ENCODE measurements around the gene C4BPA.

C4BPA gene

GRCh38 chr1:207084701-207085180 lies 19.3 kb upstream of the C4BPA start:
- no peak overlapping the region for H3K4me3 ChIP-seq (ENCODE audit: low read length)
- no peak for TF ChIP-seq ZNF274 (IDR thresholded peaks at IDR 0.05; ENCODE audit: low read depth, low read length)

GRCh38 chr1:207085887-207086286 lies 18.1 kb upstream of the C4BPA start:
- no peak overlapping the region for H3K4me3 ChIP-seq (ENCODE audit: low read length)
- no peak for TF ChIP-seq ZNF274 (IDR thresholded peaks at IDR 0.05; ENCODE audit: low read depth, low read length)

DNA sequence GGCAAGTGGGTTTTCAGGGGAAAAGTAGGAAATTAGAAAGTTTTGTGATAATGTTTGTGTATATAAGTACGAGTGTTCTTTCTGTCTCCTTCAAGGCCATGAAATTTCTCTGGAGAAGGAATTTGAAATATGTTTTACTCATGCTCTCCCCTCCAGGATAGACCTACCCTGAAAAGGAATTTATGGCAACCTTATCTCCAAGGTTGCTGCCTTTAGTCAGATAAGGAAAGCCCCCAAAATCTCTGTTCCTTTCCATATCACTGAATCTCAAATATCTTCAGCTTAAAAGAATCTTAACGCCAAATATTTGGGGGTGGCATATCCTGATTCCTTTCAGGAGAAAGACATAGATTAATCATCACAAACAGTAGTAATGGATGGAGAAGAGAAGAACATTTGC lies 15.9 kb upstream of the C4BPA start:
- no peak for TF ChIP-seq ZNF274 (IDR thresholded peaks at IDR 0.05; ENCODE audit: low read depth, low read length)
- no peak overlapping the region for H3K4me3 ChIP-seq (ENCODE audit: low read length)

- TF ChIP-seq ZNF274 (IDR thresholded peaks at IDR 0.05; ENCODE audit: low read depth, low read length) = no peak
- H3K4me3 ChIP-seq (ENCODE audit: low read length) = peak within 1 kb of the TSS; percentile 77; the same call in 1 of the 2 replicates
These were observed 15.1 kb upstream of the C4BPA start, which contains the start of gene C4BPB for GRCh38 chr1:207088701-207089626. C4BPB (plus strand) TSS chr1:207088860; CDS start chr1:207089532, 672 bp downstream.

DNA sequence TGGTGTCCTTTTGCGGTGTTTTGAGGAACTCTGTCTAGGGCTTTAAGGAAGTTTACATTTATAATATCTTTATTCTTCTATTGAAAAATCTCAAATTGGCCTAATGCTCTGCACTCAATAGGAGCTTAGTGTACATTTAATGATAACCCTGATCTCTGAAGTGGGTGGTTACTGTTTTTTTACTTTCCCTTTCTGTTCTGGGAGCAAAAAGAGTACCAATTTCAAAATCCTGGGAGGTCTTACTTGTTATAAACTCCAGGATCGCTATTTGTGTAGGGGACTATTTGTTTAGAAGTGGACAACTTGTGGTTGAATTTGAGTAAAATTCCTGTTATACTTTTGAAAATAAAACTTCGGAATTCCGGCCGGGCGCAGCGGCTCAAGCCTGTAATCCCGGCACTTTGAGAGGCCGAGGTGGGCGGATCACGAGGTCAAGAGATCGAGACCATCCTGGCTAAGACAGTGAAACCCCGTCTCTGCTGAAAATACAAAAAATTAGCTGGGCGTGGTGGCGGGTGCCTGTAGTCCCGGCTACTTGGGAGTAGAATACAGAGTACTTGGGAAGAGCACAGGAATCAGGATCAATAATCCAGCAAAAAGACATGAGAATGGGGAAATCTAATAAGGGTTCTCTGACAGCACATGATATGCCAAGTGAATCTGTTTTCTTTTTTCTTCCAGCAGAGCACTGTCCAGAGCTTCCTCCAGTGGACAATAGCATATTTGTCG lies 14.2 kb upstream of the C4BPA start:
- peak overlapping the region; percentile 77; the same call in 1 of the 2 replicates for H3K4me3 ChIP-seq (ENCODE audit: low read length)

DNA sequence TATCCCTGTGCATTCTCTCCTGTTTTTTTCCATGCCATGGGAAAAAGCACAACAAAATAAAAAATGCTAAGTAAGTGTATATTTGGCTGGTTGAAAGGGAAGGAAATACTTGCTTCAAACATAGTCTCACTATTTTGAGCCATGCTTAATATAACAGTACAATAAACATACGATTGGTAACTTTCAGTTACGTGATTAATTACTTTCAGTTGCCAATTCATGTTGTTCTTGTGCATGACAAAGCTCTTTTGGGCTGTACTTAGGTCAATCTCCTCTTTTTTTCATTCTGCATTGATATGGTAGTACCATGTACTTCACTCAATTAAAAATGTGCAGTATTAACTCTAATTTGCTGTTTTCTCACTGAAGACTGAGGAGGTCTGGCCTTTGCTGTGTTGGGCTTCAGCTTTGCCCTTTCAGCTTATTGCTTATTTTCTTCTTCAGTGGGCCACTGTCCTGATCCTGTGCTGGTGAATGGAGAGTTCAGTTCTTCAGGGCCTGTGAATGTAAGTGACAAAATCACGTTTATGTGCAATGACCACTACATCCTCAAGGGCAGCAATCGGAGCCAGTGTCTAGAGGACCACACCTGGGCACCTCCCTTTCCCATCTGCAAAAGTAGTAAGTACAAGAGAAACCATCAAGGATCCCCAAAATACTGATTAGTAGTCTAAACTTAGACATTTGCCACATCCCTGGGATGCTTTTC lies 12.7 kb upstream of the C4BPA start:
- H3K4me3 ChIP-seq (ENCODE audit: low read length) = no peak overlapping the region
- TF ChIP-seq ZNF274 (IDR thresholded peaks at IDR 0.05; ENCODE audit: low read depth, low read length) = no peak

More for the DNA sequence above, 14.2 kb upstream of the C4BPA start:
- no peak for TF ChIP-seq ZNF274 (IDR thresholded peaks at IDR 0.05; ENCODE audit: low read depth, low read length)

- no peak for TF ChIP-seq ZNF274 (IDR thresholded peaks at IDR 0.05; ENCODE audit: low read depth, low read length)
- H3K4me3 ChIP-seq (ENCODE audit: low read length) = no peak overlapping the region
These were observed 10.1 kb upstream of the C4BPA start for GRCh38 chr1:207093944-207094343.

- TF ChIP-seq ZNF274 (IDR thresholded peaks at IDR 0.05; ENCODE audit: low read depth, low read length) = no peak
- H3K4me3 ChIP-seq (ENCODE audit: low read length) = no peak overlapping the region
These were observed 6.1 kb upstream of the C4BPA start for GRCh38 chr1:207097871-207098324.

DNA sequence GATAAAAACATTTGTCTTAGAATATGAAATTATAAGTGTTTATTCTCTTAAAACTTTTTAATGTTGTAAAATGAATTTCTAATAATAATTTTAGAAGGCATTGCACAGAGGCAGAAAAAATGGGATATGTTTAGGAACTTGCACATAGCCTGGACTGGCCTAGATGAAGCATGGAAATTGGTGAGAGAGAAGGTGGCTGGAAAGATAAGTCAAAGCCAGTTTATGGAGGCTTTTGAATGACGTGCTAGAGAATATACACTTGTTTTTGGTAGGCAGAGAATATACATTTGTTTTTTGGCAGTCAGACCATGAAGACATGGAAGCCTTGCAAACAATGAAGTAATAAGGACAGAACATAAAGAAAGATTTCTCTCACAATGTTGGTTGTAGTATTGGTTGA lies 2.3 kb upstream of the C4BPA start:
- no peak overlapping the region for H3K4me3 ChIP-seq (ENCODE audit: low read length)
- TF ChIP-seq ZNF274 (IDR thresholded peaks at IDR 0.05; ENCODE audit: low read depth, low read length) = no peak

DNA sequence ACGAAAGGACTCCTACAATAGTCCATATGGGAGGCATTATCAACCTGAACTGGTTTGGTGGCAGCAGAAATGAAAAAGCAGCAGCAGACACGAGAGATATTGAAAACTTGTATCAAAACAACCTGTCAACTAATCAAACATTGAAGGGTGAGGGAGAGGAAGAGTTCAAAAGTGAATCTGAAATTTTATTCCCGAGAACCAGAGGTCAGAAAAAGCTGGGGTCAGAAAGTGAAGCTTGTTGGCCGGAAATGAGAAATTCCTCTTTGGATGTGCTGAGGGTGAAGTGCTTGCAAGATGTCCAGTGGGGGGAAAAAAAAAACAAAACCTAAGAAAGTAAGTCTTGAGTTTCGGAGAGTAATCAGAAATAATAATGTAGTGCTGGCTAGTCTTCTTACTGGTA lies 1.9 kb upstream of the C4BPA start:
- H3K4me3 ChIP-seq (ENCODE audit: low read length) = no peak overlapping the region
- no peak for TF ChIP-seq ZNF274 (IDR thresholded peaks at IDR 0.05; ENCODE audit: low read depth, low read length)

GRCh38 chr1:207102659-207103058 lies 1.4 kb upstream of the C4BPA start:
- no peak overlapping the region for H3K4me3 ChIP-seq (ENCODE audit: low read length)
- no peak for TF ChIP-seq ZNF274 (IDR thresholded peaks at IDR 0.05; ENCODE audit: low read depth, low read length)

- no peak for TF ChIP-seq ZNF274 (IDR thresholded peaks at IDR 0.05; ENCODE audit: low read depth, low read length)
- H3K4me3 ChIP-seq (ENCODE audit: low read length) = no peak overlapping the region
These were observed 5.0 kb downstream of the C4BPA start for GRCh38 chr1:207109004-207109403.

- TF ChIP-seq ZNF274 (IDR thresholded peaks at IDR 0.05; ENCODE audit: low read depth, low read length) = no peak
These were observed 8.7 kb downstream of the C4BPA start for GRCh38 chr1:207112616-207113296.

More at GRCh38 chr1:207112616-207113296, 8.7 kb downstream of the C4BPA start:
- H3K4me3 ChIP-seq (ENCODE audit: low read length) = no peak overlapping the region
